ENCODE measurements around the gene DAPK3.
"Not testable (repeated sequence)": the region's sequence is repeated elsewhere in the genome, so short reads cannot be mapped to it uniquely, and the experiment has no call there.

DAPK3 gene

GRCh38 chr19:4007021-4007835 lies 36.3 kb upstream of the DAPK3 start, which contains the start of gene PIAS4 (continued):
- TF ChIP-seq ZNF544 (tag by site-specific recombination; IDR thresholded peaks at IDR 0.05) (no peak), ZNF23 (tag by site-specific recombination; IDR thresholded peaks at IDR 0.05; ENCODE audit: borderline replicate concordance) (no peak), ZNF433 (tag by site-specific recombination; IDR thresholded peaks at IDR 0.05; ENCODE audit: low read depth) (no peak), ZNF223 (tag by site-specific recombination; IDR thresholded peaks at IDR 0.05) (peak; percentile 83), ZNF837 (tag by site-specific recombination; IDR thresholded peaks at IDR 0.05) (no peak), YY1 (tag by site-specific recombination; IDR thresholded peaks at IDR 0.05) (peak; percentile 65), ZNF280C (tag by site-specific recombination; IDR thresholded peaks at IDR 0.05) (no peak), ZBTB7A (tag by site-specific recombination; IDR thresholded peaks at IDR 0.05; ENCODE audit: low read depth) (peak; percentile 53; the same call in 1 of the 2 replicates), ZBTB48 (tag by site-specific recombination; IDR thresholded peaks at IDR 0.05) (peak; percentile 75; the same call in 1 of the 2 replicates)
- TF ChIP-seq, protein P1, sequence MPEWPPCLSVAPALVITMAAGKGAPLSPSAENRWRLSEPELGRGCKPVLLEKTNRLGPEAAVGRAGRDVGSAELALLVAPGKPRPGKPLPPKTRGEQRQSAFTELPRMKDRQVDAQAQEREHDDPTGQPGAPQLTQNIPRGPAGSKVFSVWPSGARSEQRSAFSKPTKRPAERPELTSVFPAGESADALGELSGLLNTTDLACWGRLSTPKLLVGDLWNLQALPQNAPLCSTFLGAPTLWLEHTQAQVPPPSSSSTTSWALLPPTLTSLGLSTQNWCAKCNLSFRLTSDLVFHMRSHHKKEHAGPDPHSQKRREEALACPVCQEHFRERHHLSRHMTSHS (tag by site-specific recombination; IDR thresholded peaks at IDR 0.05) = no peak
- TF ChIP-seq, protein P2, sequence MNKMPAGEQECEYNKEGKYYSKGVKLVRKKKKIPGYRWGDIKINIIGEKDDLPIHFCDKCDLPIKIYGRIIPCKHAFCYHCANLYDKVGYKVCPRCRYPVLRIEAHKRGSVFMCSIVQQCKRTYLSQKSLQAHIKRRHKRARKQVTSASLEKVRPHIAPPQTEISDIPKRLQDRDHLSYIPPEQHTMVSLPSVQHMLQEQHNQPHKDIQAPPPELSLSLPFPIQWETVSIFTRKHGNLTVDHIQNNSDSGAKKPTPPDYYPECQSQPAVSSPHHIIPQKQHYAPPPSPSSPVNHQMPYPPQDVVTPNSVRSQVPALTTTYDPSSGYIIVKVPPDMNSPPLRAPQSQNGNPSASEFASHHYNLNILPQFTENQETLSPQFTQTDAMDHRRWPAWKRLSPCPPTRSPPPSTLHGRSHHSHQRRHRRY (tag by site-specific recombination; IDR thresholded peaks at IDR 0.05) = no peak
- TF ChIP-seq, protein P3, sequence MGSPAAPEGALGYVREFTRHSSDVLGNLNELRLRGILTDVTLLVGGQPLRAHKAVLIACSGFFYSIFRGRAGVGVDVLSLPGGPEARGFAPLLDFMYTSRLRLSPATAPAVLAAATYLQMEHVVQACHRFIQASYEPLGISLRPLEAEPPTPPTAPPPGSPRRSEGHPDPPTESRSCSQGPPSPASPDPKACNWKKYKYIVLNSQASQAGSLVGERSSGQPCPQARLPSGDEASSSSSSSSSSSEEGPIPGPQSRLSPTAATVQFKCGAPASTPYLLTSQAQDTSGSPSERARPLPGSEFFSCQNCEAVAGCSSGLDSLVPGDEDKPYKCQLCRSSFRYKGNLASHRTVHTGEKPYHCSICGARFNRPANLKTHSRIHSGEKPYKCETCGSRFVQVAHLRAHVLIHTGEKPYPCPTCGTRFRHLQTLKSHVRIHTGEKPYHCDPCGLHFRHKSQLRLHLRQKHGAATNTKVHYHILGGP (tag by site-specific recombination; IDR thresholded peaks at IDR 0.05) = no peak

DNA sequence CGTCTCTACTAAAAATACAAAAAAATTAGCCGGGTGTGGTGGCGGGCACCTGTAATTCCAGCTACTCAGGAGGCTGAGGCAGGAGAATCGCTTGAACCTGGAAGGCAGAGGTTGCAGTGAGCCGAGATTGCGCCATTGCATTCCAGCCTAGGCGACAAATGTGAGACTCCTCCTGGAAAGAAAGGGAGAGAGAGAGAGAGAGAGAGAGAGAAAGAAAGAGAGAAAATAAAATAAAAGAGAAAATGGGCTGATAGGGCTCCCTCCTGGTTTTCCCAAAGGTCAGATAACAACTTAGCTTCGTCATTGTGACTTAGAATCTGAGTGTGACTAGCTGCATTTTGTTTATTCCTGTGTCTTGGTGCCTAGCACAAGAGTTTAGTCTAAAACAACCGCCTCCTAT lies 34.5 kb upstream of the DAPK3 start:
- H3K9me3 ChIP-seq (ENCODE audit: control insufficient read depth, insufficient read depth, low read depth, low read length); H3K36me3 ChIP-seq (ENCODE audit: control insufficient read depth in 2 of 2, insufficient read depth in 1 of 2, low read length in 2 of 2); H3K4me1 ChIP-seq (ENCODE audit: control insufficient read depth, insufficient read depth, low read length); H3K27ac ChIP-seq (ENCODE audit: extremely low read depth, low read depth, low read length); CTCF ChIA-PET; H3K4me3 ChIP-seq (ENCODE audit: low read depth, low read length): not testable (repeated sequence)
- TF ChIP-seq ZNF596 (tag by site-specific recombination; IDR thresholded peaks at IDR 0.05) (0 out of 2 replicates have a peak, but pooled peaks have one; percentile 10), PRDM1 (tag by site-specific recombination; IDR thresholded peaks at IDR 0.05) (peak; percentile 63)
- POLR2A ChIA-PET = interaction anchor here (4.9 kb wide), 1 partner anchor 20 kb away, joined by 29 read pairs; the partner anchor contains the start of gene EEF2

GRCh38 chr19:4000798-4001197 lies 29.9 kb upstream of the DAPK3 start:
- H3K4me3 ChIP-seq (ENCODE audit: low read depth, low read length); H3K27ac ChIP-seq (ENCODE audit: extremely low read depth, low read depth, low read length); H3K4me1 ChIP-seq (ENCODE audit: control insufficient read depth, insufficient read depth, low read length); H3K36me3 ChIP-seq (ENCODE audit: control insufficient read depth in 2 of 2, insufficient read depth in 1 of 2, low read length in 2 of 2); H3K9me3 ChIP-seq (ENCODE audit: control insufficient read depth, insufficient read depth, low read depth, low read length): not testable (repeated sequence)
- ChIA-PET CTCF (interaction anchor here (0.7 to 1.3 kb wide), 2 partner anchors 10 to 65 kb away, joined by 3 to 5 read pairs; no protein-coding TSS in a partner anchor), POLR2A (interaction anchor here (1.1 kb wide), 1 partner anchor 15 kb away, joined by 3 read pairs; no protein-coding TSS in a partner anchor)

- not testable (repeated sequence) for H3K4me3 ChIP-seq (ENCODE audit: low read depth, low read length); H3K4me1 ChIP-seq (ENCODE audit: control insufficient read depth, insufficient read depth, low read length); H3K27ac ChIP-seq (ENCODE audit: extremely low read depth, low read depth, low read length); H3K9me3 ChIP-seq (ENCODE audit: control insufficient read depth, insufficient read depth, low read depth, low read length); H3K36me3 ChIP-seq (ENCODE audit: control insufficient read depth in 2 of 2, insufficient read depth in 1 of 2, low read length in 2 of 2)
- ChIA-PET POLR2A (interaction anchor here (0.7 kb wide), 1 partner anchor 44 kb away, joined by 6 read pairs; no protein-coding TSS in a partner anchor), CTCF (interaction anchor here (0.7 kb wide), 1 partner anchor 234 kb away, joined by 3 read pairs; no protein-coding TSS in a partner anchor)
Measured at GRCh38 chr19:3998667-3999412, 27.9 kb upstream of the DAPK3 start.
